HEK293 (cell line): ENCODE measurements around the gene MRGPRE.

Source experiments
- CTCF ChIA-PET: fragments of 350-600 bp; formaldehyde crosslinking; extraction: SDS; loops from one replicate; lab custom pipeline; 2021; ENCODE audit warnings: antibody characterized with exemption; lab: Yijun Ruan, JAX
- POLR2A ChIA-PET: fragments of 300-600 bp; formaldehyde crosslinking; extraction: SDS; loops from one replicate; lab custom pipeline; 2020; ENCODE audit warnings: antibody characterized with exemption, inconsistent platforms; lab: Yijun Ruan, JAX
- H3K27ac ChIP-seq: fragments of 200-500 bp; sonication (Bioruptor generic); 2 replicates; pipeline ENCODE4 v1.5.1; 2014; ENCODE audit warnings: low read depth, low read length, control low read depth, inconsistent platforms; ENCODE audit errors: extremely low read depth
- H3K36me3 ChIP-seq, 2 experiments: fragments of 200-500 bp in 1 of 2; sonication (Bioruptor generic) in 1 of 2; 1 replicate in 1 of 2; 2 replicates in 1 of 2; pipeline ENCODE4 v1.5.1; 2014 to 2017; ENCODE audit warnings: inconsistent platforms in 2 of 2, low read length in 2 of 2; ENCODE audit not compliant: control insufficient read depth in 2 of 2, insufficient read depth in 1 of 2
- H3K4me1 ChIP-seq: fragments of 200-500 bp; sonication (Bioruptor generic); 2 replicates; pipeline ENCODE4 v1.5.1; 2014; ENCODE audit warnings: mild to moderate bottlenecking, low read length, inconsistent platforms; ENCODE audit not compliant: control insufficient read depth, insufficient read depth
- H3K4me3 ChIP-seq: 2 replicates; pipeline ENCODE4 v1.5.1; 2011; ENCODE audit warnings: low read depth, mild to moderate bottlenecking, control low read depth, low read length, moderate library complexity
- H3K9me3 ChIP-seq: fragments of 200-500 bp; sonication (Bioruptor generic); 2 replicates; pipeline ENCODE4 v1.5.1; 2014; ENCODE audit warnings: low read depth, low read length, inconsistent platforms; ENCODE audit not compliant: control insufficient read depth, insufficient read depth
- EGR2 ChIP-seq: fragments of 450-650 bp; formaldehyde crosslinking; IDR thresholded peaks from 2 replicates; pipeline ENCODE4 v1.5.1; 2016; ENCODE audit warnings: low read depth, missing biosample characterization, missing genetic modification characterization
- KLF1 ChIP-seq: fragments of 450-650 bp; formaldehyde crosslinking; IDR thresholded peaks from 2 replicates; pipeline ENCODE4 v1.5.1; 2016; ENCODE audit warnings: missing biosample characterization, missing genetic modification characterization
- MEIS1 ChIP-seq: sonication (generic); formaldehyde crosslinking; IDR thresholded peaks from 2 replicates; pipeline ENCODE4 v1.8.1; 2022; ENCODE audit warnings: missing genetic modification reagents, mild to moderate bottlenecking, borderline replicate concordance
- PRDM1 ChIP-seq: fragments of 450-650 bp; formaldehyde crosslinking; IDR thresholded peaks from 2 replicates; pipeline ENCODE4; 2016; ENCODE audit warnings: missing biosample characterization, missing genetic modification characterization
- TCF7L2 ChIP-seq: IDR thresholded peaks from 2 replicates; pipeline ENCODE4 v1.6.1; 2011; ENCODE audit warnings: low read depth, mild to moderate bottlenecking, inconsistent platforms, low read length, moderate library complexity, borderline replicate concordance
- ZBTB10 ChIP-seq: fragments of 450-650 bp; formaldehyde crosslinking; IDR thresholded peaks from 2 replicates; pipeline ENCODE4 v1.5.1; 2016; ENCODE audit warnings: missing biosample characterization, missing genetic modification characterization
- ZBTB20 ChIP-seq: fragments of 450-650 bp; formaldehyde crosslinking; IDR thresholded peaks from 2 replicates; pipeline ENCODE4 v1.5.1; 2016; ENCODE audit warnings: missing biosample characterization, missing genetic modification characterization
- ZBTB26 ChIP-seq: fragments of 450-650 bp; formaldehyde crosslinking; optimal IDR thresholded peaks from 2 replicates; pipeline ENCODE3; 2016; ENCODE audit warnings: missing biosample characterization, mild to moderate bottlenecking, missing genetic modification characterization
- ZBTB7A ChIP-seq: fragments of 450-650 bp; formaldehyde crosslinking; IDR thresholded peaks from 2 replicates; pipeline ENCODE4 v1.5.1; 2016; ENCODE audit warnings: low read depth, missing biosample characterization, missing genetic modification characterization
- ZFHX2 ChIP-seq: fragments of 450-650 bp; formaldehyde crosslinking; conservative IDR thresholded peaks from 2 replicates; pipeline ENCODE4 v1.5.1; 2016; ENCODE audit warnings: missing biosample characterization, missing genetic modification characterization
- ZNF19 ChIP-seq: fragments of 450-650 bp; formaldehyde crosslinking; IDR thresholded peaks from 2 replicates; pipeline ENCODE4; 2016; ENCODE audit warnings: missing biosample characterization, missing genetic modification characterization, low read depth
- ZNF48 ChIP-seq: fragments of 450-650 bp; formaldehyde crosslinking; IDR thresholded peaks from 2 replicates; pipeline ENCODE4 v1.5.1; 2016; ENCODE audit warnings: missing biosample characterization, missing genetic modification characterization
- ZNF658 ChIP-seq: fragments of 450-650 bp; formaldehyde crosslinking; IDR thresholded peaks from 2 replicates; pipeline ENCODE4; 2016; ENCODE audit warnings: missing biosample characterization, missing genetic modification characterization
- ZNF76 ChIP-seq: fragments of 450-650 bp; formaldehyde crosslinking; IDR thresholded peaks from 2 replicates; pipeline ENCODE4; 2016; ENCODE audit warnings: low read depth, missing biosample characterization, missing genetic modification characterization, borderline replicate concordance

Gene MRGPRE

GRCh38 chr11:3192511-3193372, 39.5 kb downstream of the MRGPRE start:
- Histone ChIP-seq H3K36me3 (no peaks in the 10 kb centered on the region), H3K27ac (no peak overlapping the region), H3K4me1 (no peaks in the 10 kb centered on the region), H3K4me3 (no peak overlapping the region), H3K9me3 (no peaks in the 10 kb centered on the region)
- ChIA-PET CTCF (interaction anchor here (1.1 kb wide), 1 partner anchor 24 kb away, joined by 3 read pairs; no protein-coding TSS in a partner anchor), POLR2A (no interaction called here)
- peak; percentile 26; the same call in 1 of the 2 replicates for TF ChIP-seq ZFHX2 (tag by site-specific recombination)
- TF ChIP-seq KLF1 (tag by site-specific recombination) = no peak
- no peak for TF ChIP-seq ZNF76 (tag by site-specific recombination)
- TF ChIP-seq ZBTB26 = no peak
- TF ChIP-seq ZNF48 (tag by site-specific recombination) = no peak
- TF ChIP-seq EGR2 (tag by site-specific recombination) = peak; percentile 37; the same call in 1 of the 2 replicates

GRCh38 chr11:3191586-3192324, 40.5 kb downstream of the MRGPRE start:
- TF ChIP-seq ZBTB10 (tag by site-specific recombination) = no peak
- no peak for TF ChIP-seq ZNF658
- H3K9me3 ChIP-seq = no peaks in the 10 kb centered on the region
- H3K36me3 ChIP-seq = no peaks in the 10 kb centered on the region
- POLR2A ChIA-PET = no interaction called here
- no peak overlapping the region for H3K4me3 ChIP-seq
- CTCF ChIA-PET = no interaction called here
- H3K27ac ChIP-seq = no peak overlapping the region
- H3K4me1 ChIP-seq = no peaks in the 10 kb centered on the region

GRCh38 chr11:3190600-3190999, 41.6 kb downstream of the MRGPRE start:
- ChIA-PET CTCF (interaction anchor here (0.7 kb wide), 1 partner anchor 81 kb away, joined by 3 read pairs; no protein-coding TSS in a partner anchor), POLR2A (no interaction called here)
- Histone ChIP-seq H3K27ac (no peak overlapping the region), H3K9me3 (no peaks in the 10 kb centered on the region), H3K4me1 (no peaks in the 10 kb centered on the region), H3K4me3 (no peak overlapping the region), H3K36me3 (no peaks in the 10 kb centered on the region)
- TF ChIP-seq ZNF19 = no peak
- TF ChIP-seq TCF7L2 = no peak
- TF ChIP-seq PRDM1 (tag by site-specific recombination) = no peak
- TF ChIP-seq ZBTB7A = no peak
- TF ChIP-seq MEIS1 (CRISPR knock-in tag) = no peak
- no peak for TF ChIP-seq ZBTB20 (tag by site-specific recombination)
